ENCODE data around the gene UBL3.

The UBL3 gene

DNA sequence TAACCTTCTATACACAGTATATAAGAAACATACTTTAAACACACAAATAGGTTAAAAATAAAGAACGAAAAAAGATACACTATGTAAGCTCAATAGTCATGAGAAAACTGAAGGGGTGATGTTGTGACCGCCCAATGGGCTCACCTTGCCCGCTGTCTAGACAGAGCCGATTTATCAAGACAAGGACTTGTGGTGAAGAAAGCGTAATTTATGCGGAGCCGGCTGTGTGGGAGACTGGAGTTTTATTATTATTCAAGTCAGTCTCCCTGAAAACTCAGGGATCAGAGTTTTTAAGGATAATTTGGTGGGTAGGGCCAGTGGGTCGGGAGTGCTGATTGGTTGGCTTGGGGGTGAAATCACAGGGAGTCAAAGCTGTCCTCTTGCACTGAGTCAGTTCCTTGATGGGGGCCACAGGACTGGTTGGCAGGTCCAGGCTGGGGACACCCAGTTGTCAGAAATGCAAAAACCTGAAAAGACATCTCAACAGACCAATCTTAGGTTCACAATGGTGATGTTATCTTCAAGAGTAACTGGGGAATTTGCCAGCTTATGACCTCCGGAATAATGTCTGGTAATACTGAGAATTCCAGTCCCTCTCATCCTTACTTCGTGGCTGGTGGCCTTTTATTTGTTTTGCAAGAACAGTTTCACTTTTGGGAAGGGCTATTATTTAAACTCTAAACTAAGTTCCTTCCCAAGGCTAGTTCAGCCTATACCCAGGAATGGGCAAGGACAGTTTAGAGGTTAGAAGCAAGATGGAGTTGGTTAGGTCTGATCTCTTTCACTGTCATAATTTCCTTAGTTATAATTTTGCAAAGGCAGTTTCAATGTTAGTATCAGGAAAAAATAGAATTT lies 96.6 kb downstream of the UBL3 start:
- no peak for DNase-seq

DNA sequence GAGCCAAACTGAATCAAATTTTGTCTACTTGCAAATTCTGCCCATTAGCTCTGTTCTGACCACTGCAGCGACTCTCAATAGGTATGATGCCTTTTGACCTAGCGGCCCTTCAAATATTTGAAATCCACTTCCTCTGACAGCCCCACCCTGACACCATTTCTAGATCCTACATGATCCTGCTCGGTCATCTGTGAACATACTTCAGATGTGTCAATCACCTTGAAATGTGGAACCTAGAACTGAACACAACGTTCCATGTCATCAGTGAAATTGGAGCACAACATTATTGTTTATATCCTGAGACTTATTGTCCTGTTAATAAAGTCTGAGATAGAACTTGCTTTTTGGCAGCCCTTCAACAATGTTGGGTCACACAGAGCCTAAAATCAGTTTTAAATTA lies 98.2 kb downstream of the UBL3 start:
- no peak for DNase-seq

DNA sequence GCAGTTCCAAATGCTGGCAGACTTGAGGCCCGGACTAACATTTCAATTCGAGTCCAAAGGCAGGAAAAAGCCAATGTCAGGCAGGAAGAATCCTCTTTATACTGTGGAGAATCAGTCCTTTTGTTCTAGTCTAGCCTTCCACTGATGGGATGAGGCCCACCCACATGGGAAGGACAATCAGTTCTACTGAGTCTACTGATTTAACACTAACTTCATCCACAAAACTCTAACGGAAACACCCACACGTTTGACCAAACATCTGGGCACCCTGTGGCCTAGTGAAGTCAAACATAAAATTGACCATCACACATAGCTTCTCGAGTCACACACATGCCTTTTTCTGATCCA lies 100.3 kb downstream of the UBL3 start:
- DNase-seq, result no peak

DNA sequence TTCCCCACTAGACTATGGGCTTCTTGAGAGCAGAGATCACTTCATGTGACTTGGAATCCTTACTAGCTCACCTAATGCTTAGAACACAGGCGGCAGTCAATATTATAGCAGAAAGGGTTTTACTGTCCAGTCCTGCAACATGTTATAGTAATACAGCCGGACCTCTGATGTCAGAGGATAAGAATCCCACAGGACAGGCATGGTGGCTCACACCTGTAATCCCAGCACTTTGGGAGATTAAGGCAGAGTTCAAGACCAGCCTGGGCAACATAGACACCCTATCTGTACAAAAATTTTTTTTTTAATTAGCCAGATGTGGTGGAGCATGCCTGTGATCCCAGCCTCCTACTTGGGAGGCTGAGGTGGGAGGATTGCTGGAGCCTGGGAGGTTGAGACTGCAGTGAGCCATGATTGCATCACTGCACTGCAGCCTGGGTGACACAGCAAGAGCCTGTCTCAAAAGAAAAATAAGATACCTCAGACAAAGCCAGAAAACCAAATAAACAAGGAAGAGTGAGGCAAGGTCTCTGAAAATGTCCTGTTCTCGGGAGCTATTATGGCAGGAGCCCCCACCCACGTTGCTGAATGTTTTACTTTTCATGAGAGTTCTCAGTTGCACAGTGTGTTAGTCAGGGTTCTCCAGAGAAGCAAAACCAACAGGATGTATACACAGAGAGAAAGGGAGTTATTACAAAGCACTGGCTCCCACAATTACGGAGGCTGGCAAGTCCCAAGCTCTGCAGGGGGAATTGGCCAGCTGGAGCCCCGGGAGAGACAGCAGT lies 100.8 kb downstream of the UBL3 start:
- no peak for DNase-seq

DNA sequence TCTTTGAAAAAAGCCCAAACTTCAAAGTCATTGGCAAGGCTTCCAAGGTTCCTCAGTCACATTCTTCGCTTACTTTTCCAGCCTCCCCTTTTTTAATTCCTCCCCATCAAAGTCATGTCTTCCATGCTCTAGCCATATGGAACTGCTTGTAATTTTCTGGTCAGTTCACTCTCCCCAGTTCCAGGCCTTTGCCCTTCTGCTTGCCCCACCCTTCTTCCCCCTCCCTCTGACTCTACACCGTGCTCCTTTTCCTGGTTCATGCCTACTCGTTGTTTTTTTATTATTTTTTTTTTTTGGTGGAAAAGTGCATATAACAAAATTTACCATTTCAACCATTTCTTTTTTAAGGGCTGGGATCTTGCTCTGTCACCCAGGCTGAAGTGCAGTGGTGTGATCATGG lies 102.3 kb downstream of the UBL3 start:
- no peak for DNase-seq

DNA sequence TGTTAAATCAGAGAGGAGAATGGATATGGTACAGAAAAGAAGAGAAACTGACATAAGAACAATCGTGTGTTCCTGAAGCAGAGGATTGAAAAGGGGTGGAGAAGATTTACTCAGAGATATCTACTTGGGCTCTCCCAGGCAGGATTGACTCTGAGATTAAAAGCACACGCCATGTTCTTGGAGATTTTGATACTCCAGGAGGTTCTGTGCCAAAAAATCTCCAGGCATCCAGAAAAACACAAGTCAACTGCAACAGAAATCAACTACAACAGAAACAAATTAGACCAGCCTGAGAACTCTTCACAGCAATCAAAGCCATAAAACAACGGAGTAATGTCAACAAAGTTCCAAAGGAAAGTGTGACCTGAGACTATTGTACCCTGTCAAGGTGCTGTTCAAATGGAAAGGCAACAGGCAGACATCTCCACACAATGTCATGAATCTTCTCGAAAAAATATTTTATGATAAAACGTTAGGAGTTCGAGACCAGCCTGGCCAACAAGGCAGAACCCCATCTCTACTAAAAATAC lies 104.2 kb downstream of the UBL3 start:
- no peak for DNase-seq

DNA sequence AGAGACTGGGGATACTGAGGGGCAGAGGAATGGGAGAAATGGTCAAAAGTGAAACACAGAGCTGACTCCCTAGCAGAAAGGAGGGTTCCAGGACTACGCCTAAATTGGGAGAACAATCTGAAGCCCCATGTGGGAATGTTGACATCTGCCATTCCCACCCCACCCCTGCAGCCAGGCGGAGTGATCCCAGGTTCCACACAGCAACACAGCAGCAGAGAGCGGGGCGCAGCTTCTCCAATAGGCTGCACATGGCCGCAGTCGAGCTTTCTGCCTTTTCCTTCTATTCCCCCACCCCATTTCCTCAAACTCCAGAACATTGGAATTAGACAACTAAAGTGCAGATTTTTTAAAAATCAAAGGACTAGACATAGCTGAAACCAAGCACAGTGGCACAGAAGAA lies 104.7 kb downstream of the UBL3 start:
- no peak for DNase-seq

DNA sequence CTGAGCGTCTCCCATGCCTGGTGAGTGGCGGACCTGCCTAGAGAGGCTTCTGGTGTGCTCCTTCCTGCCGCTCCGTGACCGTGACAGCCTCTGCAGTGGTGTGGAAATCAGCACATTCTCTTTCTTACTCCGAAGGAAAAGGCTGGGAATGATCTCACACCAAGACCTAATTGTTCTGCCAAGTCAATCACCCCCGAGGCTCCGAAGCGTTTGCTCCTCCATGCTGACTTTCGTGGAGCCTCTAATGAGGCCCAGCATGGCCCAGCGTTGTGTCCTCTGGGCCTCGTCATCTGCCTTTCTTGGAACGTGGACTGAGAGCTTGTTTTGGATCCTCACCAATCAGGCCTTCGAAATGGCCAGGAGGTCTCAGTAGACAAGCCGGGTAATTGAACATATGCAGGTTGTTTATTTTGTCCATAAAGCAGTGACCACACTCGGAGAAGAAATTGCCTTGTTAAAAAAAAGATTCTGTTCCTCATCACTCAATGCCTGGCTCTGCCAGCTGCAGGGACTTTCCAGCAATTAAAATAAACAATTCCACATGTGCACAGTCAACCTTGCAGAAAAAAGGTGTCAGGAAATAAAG lies 107.1 kb downstream of the UBL3 start:
- DNase-seq, result no peak

DNA sequence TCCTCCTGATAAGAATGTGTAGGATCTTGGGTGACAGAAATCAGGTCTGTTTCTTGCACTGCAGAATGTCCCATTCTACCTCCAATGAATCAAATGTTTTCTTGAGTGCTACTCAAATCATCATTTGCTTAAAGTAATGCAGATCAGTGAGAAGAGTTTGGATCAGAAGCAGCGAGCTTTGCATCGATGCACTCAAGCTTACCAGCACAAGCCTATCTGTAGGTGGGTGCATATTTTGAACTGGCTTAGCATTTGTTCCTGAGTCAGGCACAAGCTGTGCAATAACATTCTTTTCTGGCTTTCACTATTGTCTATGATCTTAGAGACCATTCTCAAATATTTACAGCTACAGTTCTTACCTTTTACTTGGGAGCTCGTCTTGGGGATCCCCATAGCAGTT lies 109.5 kb downstream of the UBL3 start:
- DNase-seq, result no peak

DNA sequence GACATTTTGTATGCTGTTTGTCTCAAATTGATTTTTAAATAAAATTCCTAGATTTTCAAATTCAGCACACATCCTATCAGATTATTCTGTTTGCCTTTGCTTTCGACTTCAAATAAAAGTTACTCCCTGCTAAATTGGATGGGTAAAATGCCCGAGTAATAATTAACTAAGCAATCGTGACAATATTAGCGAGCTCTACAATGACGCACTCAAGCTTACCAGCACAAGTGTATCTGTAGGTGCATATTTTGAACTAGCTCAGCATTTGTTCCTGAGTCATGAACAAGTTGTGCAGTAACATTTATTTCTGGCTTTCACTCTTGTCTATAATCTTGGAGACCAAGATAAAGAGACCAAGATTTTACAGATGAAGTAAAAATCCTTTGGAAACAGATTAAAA lies 113.4 kb downstream of the UBL3 start:
- DNase-seq, result no peak

DNA sequence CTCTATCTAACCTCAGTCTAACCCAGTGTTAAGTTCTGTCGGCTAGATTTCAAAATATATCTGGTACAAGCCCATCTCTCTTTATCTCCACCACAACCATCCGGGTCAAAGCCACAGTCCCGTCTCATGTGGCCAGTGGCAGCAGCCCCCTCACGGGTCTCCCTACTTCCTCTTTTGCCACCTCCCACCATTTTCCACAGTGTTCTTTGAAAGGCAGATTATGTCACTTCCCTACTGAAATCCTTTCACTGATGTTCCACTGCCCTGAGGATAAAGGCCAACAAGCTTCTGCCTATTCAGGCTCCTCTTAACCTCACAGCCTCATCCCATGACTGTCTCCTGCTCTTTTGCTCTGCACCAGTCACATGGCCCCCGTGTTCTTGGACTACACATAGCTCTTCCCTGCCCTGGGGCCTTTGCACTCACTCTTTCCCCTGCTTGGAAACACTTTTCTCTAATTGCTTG lies 117.2 kb downstream of the UBL3 start:
- DNase-seq, result no peak

DNA sequence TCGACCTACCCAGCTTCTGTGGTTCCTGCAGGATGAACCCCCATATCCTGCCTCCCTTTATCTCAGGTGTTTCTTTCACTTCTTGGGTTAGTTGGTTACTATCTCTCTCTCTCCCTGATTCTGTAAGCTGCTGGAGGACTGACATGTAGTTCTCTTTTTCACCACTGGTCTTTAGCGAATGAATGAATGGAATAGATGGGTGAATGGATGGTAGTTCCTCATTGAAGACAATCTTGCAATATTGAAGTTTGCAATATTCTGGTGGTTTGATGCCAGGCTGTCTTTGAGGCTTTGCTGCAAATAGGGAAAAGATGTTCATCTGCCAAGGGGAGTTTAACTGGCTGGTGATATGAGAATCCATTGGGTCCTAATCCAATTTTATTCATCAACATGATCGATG lies 120.2 kb downstream of the UBL3 start:
- no peak for DNase-seq

DNA sequence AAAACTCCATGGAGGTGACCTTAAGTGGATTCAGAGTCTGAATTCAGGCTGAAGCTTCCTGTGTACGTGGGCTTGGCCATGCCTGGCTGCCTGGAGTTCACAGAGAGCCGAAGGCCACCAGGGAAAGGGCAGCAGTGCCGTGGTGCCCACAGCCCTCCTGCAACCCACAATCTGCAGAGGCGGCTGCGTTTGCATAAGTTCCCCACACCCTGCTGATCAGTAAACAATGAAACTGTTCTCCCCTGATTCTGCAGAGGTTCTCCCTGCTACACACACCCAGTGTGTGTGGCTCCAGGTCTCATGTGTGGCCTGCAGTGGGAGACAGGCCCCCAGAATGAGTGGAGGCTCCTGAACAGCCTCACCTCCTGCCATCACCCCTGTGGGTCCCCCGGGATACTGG lies 128.0 kb downstream of the UBL3 start:
- DNase-seq, result no peak

DNA sequence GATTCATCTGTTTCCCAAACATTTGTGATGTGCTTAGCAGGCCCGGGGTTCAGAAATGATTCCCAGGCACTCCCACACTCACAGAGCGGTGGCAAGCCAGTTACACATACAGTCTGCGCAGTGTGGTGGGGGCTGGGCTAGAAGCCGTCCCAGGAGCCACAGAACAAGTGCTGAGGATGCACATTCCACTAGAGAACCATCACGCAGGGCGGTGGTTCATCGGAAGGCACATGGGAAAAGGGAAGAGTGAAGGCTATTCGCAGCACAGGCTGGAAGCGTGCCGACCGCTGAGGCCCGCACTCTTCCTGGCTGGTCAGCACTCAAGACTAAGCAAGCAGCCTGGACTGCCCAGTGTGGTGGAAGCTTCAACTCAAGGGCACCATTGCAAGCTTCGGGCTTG lies 128.7 kb downstream of the UBL3 start:
- no peak for DNase-seq

DNA sequence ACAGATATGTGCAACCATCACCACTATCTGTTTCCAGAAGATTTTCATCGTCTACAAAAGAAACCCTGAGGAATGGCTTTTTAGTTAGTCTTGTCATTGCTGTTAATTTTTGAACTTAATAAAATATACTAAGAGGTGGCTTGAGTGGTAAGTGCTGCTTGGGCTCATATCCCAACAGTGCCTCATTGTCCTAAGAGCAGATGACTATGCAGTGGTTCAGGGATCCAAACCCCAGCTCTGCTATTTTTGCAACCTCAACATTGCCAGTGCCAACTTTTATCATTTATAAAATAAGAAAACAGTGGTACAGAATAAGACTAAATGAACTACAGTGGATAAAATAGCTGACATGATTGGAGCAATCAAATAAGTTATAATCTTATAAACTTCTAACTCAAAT lies 131.7 kb downstream of the UBL3 start:
- DNase-seq, result no peak

DNA sequence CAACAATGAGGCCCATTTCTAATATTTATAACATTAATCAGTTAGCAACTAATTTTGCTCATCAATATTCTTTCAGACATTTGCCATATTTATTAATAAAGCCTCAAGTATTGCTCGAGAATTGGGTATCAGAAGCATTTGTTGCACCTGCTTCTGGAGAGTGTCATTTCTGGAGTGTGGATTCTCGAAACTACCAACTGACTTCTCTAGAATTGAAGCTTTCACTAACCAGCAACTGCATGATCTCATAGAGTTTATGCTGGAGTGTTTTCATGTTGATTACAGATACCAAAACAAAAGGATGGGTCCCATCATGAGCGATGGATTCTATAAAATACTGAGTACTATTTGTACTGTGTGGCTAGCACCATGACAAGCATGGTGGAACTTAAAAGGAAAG lies 133.9 kb downstream of the UBL3 start:
- no peak for DNase-seq
